OCI-LY3 (cell line): Measurements from ENCODE around the gene ATP6V0C.
"Not testable (repeated sequence)": the region's sequence is repeated elsewhere in the genome, so short reads cannot be mapped to it uniquely, and the experiment has no call there.

Experiments
- H2AFZ ChIP-seq: fragments of 200-600, 300-600 bp; shearing (Covaris generic); 2 replicates; pipeline ENCODE4 v1.6.0; 2014; ENCODE audit warnings: antibody characterized with exemption, low read depth, low read length
- H3K27ac ChIP-seq: fragments of 200-600, 300-600 bp; sonication (generic); 2 replicates; pipeline ENCODE4 v1.5.1; 2014; ENCODE audit warnings: mild to moderate bottlenecking, low read length, moderate library complexity, mixed read lengths
- H3K27me3 ChIP-seq: fragments of 200-600, 300-600 bp; sonication (generic); 2 replicates; pipeline ENCODE4 v1.6.1; 2014; ENCODE audit warnings: low read depth, low read length, mixed read lengths
- H3K36me3 ChIP-seq: fragments of 200-600, 300-600 bp; sonication (generic); replicated peaks from 2 replicates; pipeline ENCODE3; 2014; ENCODE audit warnings: low read depth, low read length, mixed read lengths
- H3K4me1 ChIP-seq: fragments of 300-600, 200-600 bp; sonication (generic); 2 replicates; pipeline ENCODE4 v1.6.1; 2014; ENCODE audit warnings: low read length, mixed read lengths
- H3K4me2 ChIP-seq: fragments of 200-600, 300-600 bp; sonication (generic); 2 replicates; pipeline ENCODE4 v1.6.1; 2014; ENCODE audit warnings: low read length, mixed read lengths
- H3K4me3 ChIP-seq: fragments of 300-600, 200-600 bp; sonication (generic); 2 replicates; pipeline ENCODE4 v1.5.1; 2014; ENCODE audit warnings: antibody characterized with exemption, mild to moderate bottlenecking, low read length, moderate library complexity
- H3K79me2 ChIP-seq: fragments of 300-600, 200-600 bp; shearing (Covaris generic); 2 replicates; pipeline ENCODE4 v1.6.1; 2014; ENCODE audit warnings: mild to moderate bottlenecking, low read length, mixed read lengths
- H3K9ac ChIP-seq: fragments of 300-600, 200-600 bp; shearing (Covaris generic); 2 replicates; pipeline ENCODE4 v1.6.0; 2014; ENCODE audit warnings: mild to moderate bottlenecking, low read length, moderate library complexity
- H3K9me3 ChIP-seq: fragments of 200-600, 300-600 bp; shearing (Covaris generic); 2 replicates; pipeline ENCODE4 v1.6.1; 2014; ENCODE audit warnings: low read length, mixed read lengths; ENCODE audit not compliant: insufficient read depth
- H4K20me1 ChIP-seq: fragments of 200-600, 300-600 bp; sonication (generic); 2 replicates; pipeline ENCODE4 v1.6.1; 2016; ENCODE audit warnings: low read length, mixed read lengths; ENCODE audit not compliant: insufficient read depth
- CTCF ChIP-seq: fragments of 200-600, 300-600 bp; sonication (generic); IDR thresholded peaks from 2 replicates; pipeline ENCODE4 v1.5.1; 2014; ENCODE audit warnings: antibody characterized with exemption, low read length, low read depth

Gene ATP6V0C

GRCh38 chr16:2543771-2544170, 30.0 kb downstream of the ATP6V0C start:
- H3K79me2 ChIP-seq, result peaks cover 47% of the 10 kb centered on the region
- peaks cover 22% of the 10 kb centered on the region for H4K20me1 ChIP-seq

GRCh38 chr16:2550283-2550878, 36.6 kb downstream of the ATP6V0C start:
- H3K36me3 ChIP-seq, H3K4me2 ChIP-seq, H3K27me3 ChIP-seq, H3K27ac ChIP-seq, H3K4me1 ChIP-seq, H2AFZ ChIP-seq, H3K9ac ChIP-seq, H3K4me3 ChIP-seq, H3K9me3 ChIP-seq, H4K20me1 ChIP-seq: not testable (repeated sequence)
- peaks cover 13% of the 10 kb centered on the region for H3K79me2 ChIP-seq

More at GRCh38 chr16:2543771-2544170, 30.0 kb downstream of the ATP6V0C start:
- peaks cover 28% of the 10 kb centered on the region for H3K4me1 ChIP-seq
- H3K27me3 ChIP-seq, H3K27ac ChIP-seq, H3K36me3 ChIP-seq, H3K9me3 ChIP-seq, H2AFZ ChIP-seq, H3K4me2 ChIP-seq, H3K9ac ChIP-seq, H3K4me3 ChIP-seq: not testable (repeated sequence)

- H3K9me3 ChIP-seq, H4K20me1 ChIP-seq, H3K27ac ChIP-seq, H3K4me1 ChIP-seq, H3K27me3 ChIP-seq, H2AFZ ChIP-seq, H3K4me3 ChIP-seq, H3K9ac ChIP-seq, H3K36me3 ChIP-seq, H3K4me2 ChIP-seq, H3K79me2 ChIP-seq: not testable (repeated sequence)
Measured at GRCh38 chr16:2551420-2551889, 37.7 kb downstream of the ATP6V0C start.

- not testable (repeated sequence) for H3K4me1 ChIP-seq, H3K4me3 ChIP-seq, H3K36me3 ChIP-seq, H3K9ac ChIP-seq, H3K27me3 ChIP-seq, H3K27ac ChIP-seq, H2AFZ ChIP-seq, H4K20me1 ChIP-seq, H3K79me2 ChIP-seq, H3K9me3 ChIP-seq, H3K4me2 ChIP-seq
Measured at GRCh38 chr16:2554709-2555425, 41.1 kb downstream of the ATP6V0C start.

GRCh38 chr16:2557150-2557549, 43.4 kb downstream of the ATP6V0C start:
- H3K36me3 ChIP-seq, result not testable (repeated sequence)

GRCh38 chr16:2560131-2560797, 46.5 kb downstream of the ATP6V0C start:
- H3K4me3 ChIP-seq, H3K9ac ChIP-seq, H4K20me1 ChIP-seq, H2AFZ ChIP-seq, H3K36me3 ChIP-seq, H3K27me3 ChIP-seq, H3K4me1 ChIP-seq, H3K79me2 ChIP-seq, H3K9me3 ChIP-seq: not testable (repeated sequence)
- Histone ChIP-seq H3K27ac (peak overlapping the region; percentile 71), H3K4me2 (peak overlapping the region; percentile 22; the same call in 1 of the 2 replicates)

More at GRCh38 chr16:2557150-2557549, 43.4 kb downstream of the ATP6V0C start:
- H3K4me1 ChIP-seq, H3K79me2 ChIP-seq, H3K9me3 ChIP-seq, H3K4me3 ChIP-seq, H4K20me1 ChIP-seq, H3K27ac ChIP-seq, H3K4me2 ChIP-seq, H2AFZ ChIP-seq, H3K9ac ChIP-seq, H3K27me3 ChIP-seq: not testable (repeated sequence)

GRCh38 chr16:2560798-2561133, 47.0 kb downstream of the ATP6V0C start:
- H3K27ac ChIP-seq, H3K36me3 ChIP-seq, H4K20me1 ChIP-seq, H3K9me3 ChIP-seq, H2AFZ ChIP-seq, H3K79me2 ChIP-seq, H3K4me3 ChIP-seq, H3K27me3 ChIP-seq, H3K9ac ChIP-seq, H3K4me2 ChIP-seq, H3K4me1 ChIP-seq: not testable (repeated sequence)
- TF ChIP-seq CTCF, result 0 out of 2 replicates have a peak, but pooled peaks have one; percentile 6

- not testable (repeated sequence) for H3K79me2 ChIP-seq, H2AFZ ChIP-seq, H3K4me2 ChIP-seq, H3K4me1 ChIP-seq, H3K27ac ChIP-seq, H3K36me3 ChIP-seq, H4K20me1 ChIP-seq, H3K4me3 ChIP-seq, H3K9ac ChIP-seq, H3K9me3 ChIP-seq, H3K27me3 ChIP-seq
Measured at GRCh38 chr16:2567506-2567905, 53.8 kb downstream of the ATP6V0C start.
